HG03457 (cell line): ENCODE results near the gene CNGA2.

Experiments used
- ATAC-seq: cut with Tn5 transposase; IDR thresholded peaks from one replicate; pipeline ENCODE4 v1.9.1; 2021; ENCODE audit warnings: moderate number of reproducible peaks; ENCODE audit not compliant: unreplicated experiment

Gene CNGA2

GRCh38 chrX:151711787-151712186 is 22.8 kb upstream of the CNGA2 start:
- no peak for ATAC-seq

DNA sequence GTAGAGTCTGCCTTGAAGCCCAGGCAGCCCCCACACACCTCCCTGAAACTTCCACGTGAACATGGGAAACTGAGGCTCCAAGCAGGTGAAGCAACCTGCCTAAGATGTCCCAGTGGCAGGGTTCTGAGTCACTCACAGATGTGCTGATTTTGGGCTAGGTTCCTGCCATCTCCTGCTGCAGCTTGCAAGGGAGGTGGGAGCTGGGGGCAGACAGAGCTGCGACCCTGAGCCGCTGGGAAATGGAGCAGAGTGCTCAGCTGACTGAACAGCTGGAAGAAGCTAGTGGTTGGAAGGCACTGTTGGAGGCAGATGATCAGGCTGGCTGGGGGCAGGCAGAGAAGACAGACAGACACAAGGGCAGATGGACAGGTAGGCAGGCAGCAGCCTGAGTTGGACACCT is 22.3 kb upstream of the CNGA2 start:
- ATAC-seq = no peak

GRCh38 chrX:151713849-151714248 is 20.7 kb upstream of the CNGA2 start:
- no peak for ATAC-seq

GRCh38 chrX:151714362-151714761 is 20.2 kb upstream of the CNGA2 start:
- no peak for ATAC-seq

DNA sequence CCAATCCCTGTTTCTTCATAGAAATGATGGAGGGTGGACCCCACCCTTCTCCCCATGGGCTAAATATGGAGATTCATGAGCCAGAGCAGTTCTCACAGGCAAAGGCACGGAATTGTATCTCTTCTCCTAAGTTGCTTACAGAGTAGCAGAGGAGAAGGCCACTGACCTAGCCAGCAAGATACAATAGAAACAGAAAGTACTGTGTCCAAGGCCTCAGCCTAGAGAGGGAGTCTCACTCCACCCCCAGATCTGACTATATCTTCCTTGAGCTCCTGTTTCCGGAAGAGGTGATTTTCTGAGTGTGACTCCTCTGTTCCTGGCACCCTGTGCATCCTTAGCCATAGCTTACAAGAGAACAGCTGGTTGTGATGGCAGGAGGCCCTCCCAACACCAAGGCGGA is 18.8 kb upstream of the CNGA2 start, which contains the start of gene FATE1:
TSS of gene FATE1 (plus strand) at position 284 of the 400 bp plus-strand sequence. CDS start at position 369, 85 bp downstream.
- no peak for ATAC-seq

- no peak for ATAC-seq
Measured at GRCh38 chrX:151722241-151722846, 12.2 kb upstream of the CNGA2 start.

DNA sequence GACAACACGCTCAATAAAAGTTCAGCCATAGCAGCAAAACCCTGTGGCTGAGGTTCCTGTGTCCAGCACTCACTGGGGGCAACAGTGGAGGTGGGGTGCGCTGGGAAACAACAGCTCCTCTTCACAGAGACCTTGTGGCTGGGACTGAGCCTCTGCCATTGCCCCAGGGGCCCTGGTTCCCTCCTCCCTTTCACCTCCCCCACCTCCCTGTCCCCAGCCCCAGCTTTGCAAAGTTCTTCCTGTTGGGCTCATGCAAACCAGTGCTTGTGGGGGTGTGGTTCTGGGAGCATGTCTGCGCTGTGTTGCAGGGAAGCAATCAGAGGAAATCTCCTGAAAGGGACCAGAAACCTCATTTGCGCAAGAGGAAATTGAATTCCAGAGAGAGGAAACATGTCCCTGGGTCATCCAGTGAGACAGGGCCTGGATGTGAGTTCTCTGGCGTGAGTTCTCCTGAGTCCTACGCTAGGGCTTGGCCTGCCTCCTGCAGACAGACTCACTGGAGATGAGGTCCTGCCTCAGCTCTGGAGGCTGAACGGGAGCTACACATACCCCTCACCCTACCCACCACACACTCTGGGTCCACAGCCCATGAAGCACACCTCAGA is 11.3 kb upstream of the CNGA2 start:
- no peak for ATAC-seq

GRCh38 chrX:151724563-151725337 is 9.8 kb upstream of the CNGA2 start:
- no peak for ATAC-seq

DNA sequence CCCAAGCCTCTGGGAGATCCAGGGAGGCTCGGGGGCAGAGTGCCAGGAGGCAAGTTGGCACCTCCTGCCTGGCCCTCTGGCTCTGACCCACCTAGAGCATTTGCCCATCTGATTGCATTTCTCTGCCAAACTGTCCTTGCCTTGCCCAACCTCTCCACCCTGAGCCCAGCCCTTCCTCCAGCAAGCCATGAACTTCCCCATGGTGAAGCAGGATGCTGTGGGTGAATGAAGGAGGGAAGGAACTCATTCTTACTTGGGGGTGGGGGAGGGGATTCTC is 9.3 kb upstream of the CNGA2 start:
- no peak for ATAC-seq

DNA sequence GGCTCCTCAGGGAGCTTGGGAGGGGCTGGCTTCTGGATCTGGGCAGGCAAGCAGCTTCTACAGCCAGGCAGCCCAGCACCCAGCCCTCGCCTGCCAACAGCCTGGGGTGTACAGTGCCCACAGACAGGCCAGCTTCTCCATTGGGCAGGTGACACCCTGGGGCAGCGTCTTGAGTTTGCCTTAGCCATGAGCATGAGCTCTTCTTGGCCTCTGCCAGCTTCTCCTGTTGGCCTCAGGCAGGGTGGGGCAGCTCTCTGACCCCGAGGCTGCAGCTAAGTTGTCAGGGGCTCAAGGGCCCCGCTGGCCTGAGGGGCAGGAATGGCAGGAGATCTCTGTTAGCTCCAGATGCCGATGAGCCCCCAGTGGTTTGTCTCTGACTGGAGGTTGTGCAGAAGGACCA is 7.8 kb upstream of the CNGA2 start:
- ATAC-seq = no peak

GRCh38 chrX:151727346-151727745 is 7.2 kb upstream of the CNGA2 start:
- no peak for ATAC-seq

- ATAC-seq = no peak
Measured at GRCh38 chrX:151729056-151729725, 5.4 kb upstream of the CNGA2 start.

DNA sequence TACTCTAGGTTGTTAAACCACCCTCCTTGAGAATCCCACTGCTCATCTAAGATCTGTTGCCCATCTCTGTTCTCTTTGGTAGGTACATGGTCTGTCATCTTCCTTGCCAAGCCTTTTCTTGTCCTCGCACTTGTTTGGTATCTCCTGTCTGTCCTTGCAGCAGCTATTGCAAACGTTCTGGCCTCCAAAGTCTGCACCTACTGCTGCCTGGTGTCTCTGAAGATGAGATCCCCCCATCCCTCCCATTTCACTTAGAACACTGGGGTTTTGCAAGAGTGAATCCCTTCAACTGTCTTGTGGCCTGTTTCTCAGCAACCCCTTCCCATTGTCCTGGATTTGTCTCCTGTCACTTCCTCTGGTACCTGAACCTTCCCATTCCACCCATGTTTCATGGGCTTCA is 673 bp downstream of the CNGA2 start:
- ATAC-seq = no peak

GRCh38 chrX:151736685-151737084 is 2.1 kb downstream of the CNGA2 start:
- no peak for ATAC-seq

GRCh38 chrX:151737494-151737893 is 2.9 kb downstream of the CNGA2 start:
- ATAC-seq = no peak

GRCh38 chrX:151738751-151739150 is 4.2 kb downstream of the CNGA2 start:
- no peak for ATAC-seq

- no peak for ATAC-seq
Measured at GRCh38 chrX:151741606-151742005, 7.1 kb downstream of the CNGA2 start.

DNA sequence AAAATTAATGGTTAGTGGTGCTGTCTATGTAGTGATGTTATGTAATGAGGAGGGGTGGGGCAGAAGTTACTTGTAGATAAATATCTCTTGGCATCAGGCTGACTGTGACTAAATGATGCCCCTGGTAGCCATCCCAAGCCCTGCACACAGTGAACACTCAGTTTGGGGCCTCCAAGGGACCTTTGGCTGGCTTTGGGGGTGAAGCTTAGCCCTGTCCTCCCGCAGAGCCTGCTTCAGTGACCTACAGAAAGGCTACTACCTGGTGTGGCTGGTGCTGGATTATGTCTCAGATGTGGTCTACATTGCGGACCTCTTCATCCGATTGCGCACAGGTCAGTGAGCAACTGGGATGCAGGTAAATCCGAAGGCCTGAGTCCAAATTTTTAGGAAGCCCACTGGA is 7.8 kb downstream of the CNGA2 start:
- ATAC-seq = no peak

DNA sequence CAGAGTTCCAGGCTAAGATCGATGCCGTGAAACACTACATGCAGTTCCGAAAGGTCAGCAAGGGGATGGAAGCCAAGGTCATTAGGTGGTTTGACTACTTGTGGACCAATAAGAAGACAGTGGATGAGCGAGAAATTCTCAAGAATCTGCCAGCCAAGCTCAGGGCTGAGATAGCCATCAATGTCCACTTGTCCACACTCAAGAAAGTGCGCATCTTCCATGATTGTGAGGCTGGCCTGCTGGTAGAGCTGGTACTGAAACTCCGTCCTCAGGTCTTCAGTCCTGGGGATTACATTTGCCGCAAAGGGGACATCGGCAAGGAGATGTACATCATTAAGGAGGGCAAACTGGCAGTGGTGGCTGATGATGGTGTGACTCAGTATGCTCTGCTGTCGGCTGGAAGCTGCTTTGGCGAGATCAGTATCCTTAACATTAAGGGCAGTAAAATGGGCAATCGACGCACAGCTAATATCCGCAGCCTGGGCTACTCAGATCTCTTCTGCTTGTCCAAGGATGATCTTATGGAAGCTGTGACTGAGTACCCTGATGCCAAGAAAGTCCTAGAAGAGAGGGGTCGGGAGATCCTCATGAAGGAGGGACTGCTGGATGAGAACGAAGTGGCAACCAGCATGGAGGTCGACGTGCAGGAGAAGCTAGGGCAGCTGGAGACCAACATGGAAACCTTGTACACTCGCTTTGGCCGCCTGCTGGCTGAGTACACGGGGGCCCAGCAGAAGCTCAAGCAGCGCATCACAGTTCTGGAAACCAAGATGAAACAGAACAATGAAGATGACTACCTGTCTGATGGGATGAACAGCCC is 9.3 kb downstream of the CNGA2 start:
- no peak for ATAC-seq

DNA sequence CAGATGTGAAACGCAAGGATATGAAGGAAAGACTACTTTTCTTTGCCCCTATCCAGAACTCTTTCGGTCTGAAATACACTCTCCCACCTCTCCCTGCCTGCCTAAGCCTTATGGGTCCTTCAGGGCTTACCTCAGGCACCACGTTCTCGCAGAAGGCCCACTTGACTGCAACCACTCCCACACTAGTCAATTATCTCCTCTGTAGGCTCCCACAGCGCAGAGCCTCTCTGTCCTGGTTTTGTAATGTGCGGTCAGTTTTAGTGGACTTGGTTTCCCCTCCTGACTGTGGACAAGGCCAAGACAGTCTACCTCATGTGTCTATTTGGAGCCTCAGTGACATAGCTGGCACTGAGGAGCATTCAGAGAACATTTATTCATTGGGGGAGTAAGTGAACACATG is 11.1 kb downstream of the CNGA2 start:
- no peak for ATAC-seq

DNA sequence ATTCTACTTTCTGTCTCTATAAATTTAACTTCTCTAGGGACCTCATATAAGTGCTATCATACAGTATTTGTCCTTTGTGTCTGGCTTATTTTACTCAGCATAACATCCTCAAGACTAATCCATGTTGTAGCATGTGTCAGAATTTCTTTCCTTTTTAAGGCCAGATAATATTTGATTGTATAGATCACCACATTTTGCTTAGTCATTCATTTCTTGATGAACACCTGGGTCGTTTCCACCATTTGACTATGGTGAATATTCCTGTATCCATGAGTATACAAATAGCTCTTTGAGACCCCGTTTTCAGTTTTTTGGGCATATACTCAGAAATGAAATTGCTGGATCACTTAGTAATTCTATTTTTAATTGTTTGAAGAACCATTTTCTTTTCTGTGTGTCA is 12.0 kb downstream of the CNGA2 start:
- ATAC-seq = no peak
